ENCODE results near the gene ALX4. TPM values are rescaled to one million over a fixed set of nuclear protein-coding genes. Genes with fewer than 3 reads are reported as not detected.

Gene ALX4
- total RNA-seq, 2 experiments from 2014 or later: not detected

GRCh38 chr11:44221456-44221855 is 88.5 kb downstream of the ALX4 start:
- H3K27ac ChIP-seq (ENCODE audit: low read depth, low read length, poor library complexity, severe bottlenecking): no peak overlapping the region
- no peaks in the 10 kb centered on the region for H3K36me3 ChIP-seq (ENCODE audit: insufficient read depth, low read length)
- no peaks in the 10 kb centered on the region for H3K4me1 ChIP-seq (ENCODE audit: insufficient read depth, low read length, poor library complexity, severe bottlenecking)
- no peaks in the 10 kb centered on the region for H4K20me1 ChIP-seq (ENCODE audit: insufficient read depth, low read length)
- H3K79me2 ChIP-seq (ENCODE audit: insufficient read depth, low read depth, low read length): no peaks in the 10 kb centered on the region
- BruUV-seq (replicated peaks): no TSS peak
- H3K9me3 ChIP-seq (ENCODE audit: low read length): no peaks in the 10 kb centered on the region
- ChIA-PET CTCF (ENCODE audit: unreplicated experiment) (no interaction called here), POLR2A (no interaction called here)
- no peak overlapping the region for H3K4me3 ChIP-seq (ENCODE audit: low read depth, low read length, poor library complexity, severe bottlenecking)
- intact Hi-C loops (cut with micrococcal nuclease; ENCODE audit: unreplicated experiment): no loop called here
- H3K4me2 ChIP-seq (ENCODE audit: low read length): no peak overlapping the region
- DNase-seq (ENCODE audit: low spot score): no peak
- no peaks in the 10 kb centered on the region for H3K9me2 ChIP-seq (ENCODE audit: insufficient read depth, low read length)
- H2AFZ ChIP-seq (ENCODE audit: low read length): no peak overlapping the region
- TF ChIP-seq EZH2phosphoT487 (IDR thresholded peaks at IDR 0.05; ENCODE audit: borderline replicate concordance, low read depth, low read length) (no peak), CTCF (conservative IDR thresholded peaks at IDR 0.05; ENCODE audit: low read length) (no peak)

- no peak overlapping the region for H3K4me2 ChIP-seq (ENCODE audit: low read length)
- no peaks in the 10 kb centered on the region for H3K4me1 ChIP-seq (ENCODE audit: insufficient read depth, low read length, poor library complexity, severe bottlenecking)
- no peaks in the 10 kb centered on the region for H3K9me3 ChIP-seq (ENCODE audit: low read length)
- H2AFZ ChIP-seq (ENCODE audit: low read length): no peak overlapping the region
- H3K9me2 ChIP-seq (ENCODE audit: insufficient read depth, low read length): no peaks in the 10 kb centered on the region
- H3K27ac ChIP-seq (ENCODE audit: low read depth, low read length, poor library complexity, severe bottlenecking): no peak overlapping the region
- no TSS peak for BruUV-seq (replicated peaks)
- DNase-seq (ENCODE audit: low spot score): no peak
- intact Hi-C loops (cut with micrococcal nuclease; ENCODE audit: unreplicated experiment): no loop called here
- POLR2A ChIA-PET: interaction anchor here (0.6 to 1.0 kb wide), 2 partner anchors 12 to 50 kb away, joined by 3 read pairs; no protein-coding TSS in a partner anchor
- H3K79me2 ChIP-seq (ENCODE audit: insufficient read depth, low read depth, low read length): no peaks in the 10 kb centered on the region
- no peaks in the 10 kb centered on the region for H3K36me3 ChIP-seq (ENCODE audit: insufficient read depth, low read length)
- TF ChIP-seq EZH2phosphoT487 (IDR thresholded peaks at IDR 0.05; ENCODE audit: borderline replicate concordance, low read depth, low read length): no peak
- TF ChIP-seq CTCF (conservative IDR thresholded peaks at IDR 0.05; ENCODE audit: low read length): no peak
- CTCF ChIA-PET (ENCODE audit: unreplicated experiment): no interaction called here
- H3K4me3 ChIP-seq (ENCODE audit: low read depth, low read length, poor library complexity, severe bottlenecking): no peak overlapping the region
- H4K20me1 ChIP-seq (ENCODE audit: insufficient read depth, low read length): no peaks in the 10 kb centered on the region
These were observed 89.8 kb downstream of the ALX4 start for GRCh38 chr11:44219830-44220796.

GRCh38 chr11:44217432-44217831 is 92.5 kb downstream of the ALX4 start:
- no peak overlapping the region for H2AFZ ChIP-seq (ENCODE audit: low read length)
- no TSS peak for BruUV-seq (replicated peaks)
- H4K20me1 ChIP-seq (ENCODE audit: insufficient read depth, low read length): no peaks in the 10 kb centered on the region
- H3K36me3 ChIP-seq (ENCODE audit: insufficient read depth, low read length): no peaks in the 10 kb centered on the region
- POLR2A ChIA-PET: no interaction called here
- no peaks in the 10 kb centered on the region for H3K4me1 ChIP-seq (ENCODE audit: insufficient read depth, low read length, poor library complexity, severe bottlenecking)
- no peaks in the 10 kb centered on the region for H3K79me2 ChIP-seq (ENCODE audit: insufficient read depth, low read depth, low read length)
- intact Hi-C loops (cut with micrococcal nuclease; ENCODE audit: unreplicated experiment): no loop called here
- H3K27ac ChIP-seq (ENCODE audit: low read depth, low read length, poor library complexity, severe bottlenecking): no peak overlapping the region
- no peak for DNase-seq (ENCODE audit: low spot score)
- TF ChIP-seq CTCF (conservative IDR thresholded peaks at IDR 0.05; ENCODE audit: low read length) (no peak), EZH2phosphoT487 (IDR thresholded peaks at IDR 0.05; ENCODE audit: borderline replicate concordance, low read depth, low read length) (no peak)
- H3K9me3 ChIP-seq (ENCODE audit: low read length): 0 out of 2 replicates have a peak, but pooled peaks cover 2% of the 10 kb centered on the region
- no peak overlapping the region for H3K4me3 ChIP-seq (ENCODE audit: low read depth, low read length, poor library complexity, severe bottlenecking)
- H3K9me2 ChIP-seq (ENCODE audit: insufficient read depth, low read length): no peaks in the 10 kb centered on the region
- CTCF ChIA-PET (ENCODE audit: unreplicated experiment): no interaction called here
- H3K4me2 ChIP-seq (ENCODE audit: low read length): no peak overlapping the region

Data from OCI-LY7 (cell line).